ENCODE measurements around the gene ASB3.

- TF ChIP-seq CTCF (IDR thresholded peaks at IDR 0.05) (no peak), POLR2A (IDR thresholded peaks at IDR 0.05) (no peak)
These were observed 58.8 kb downstream of the ASB3 start for GRCh38 chr2:53727921-53728320.

Measured in stomach (tissue), 4 donors.